ENCODE measurements around the gene SEMA5A.

GRCh38 chr5:9307150-9307549 is 238.7 kb downstream of the SEMA5A start:
- no peak for TF ChIP-seq POLR2A (IDR thresholded peaks at IDR 0.05; ENCODE audit: low read length)
- no peak for TF ChIP-seq GATA1 (IDR thresholded peaks at IDR 0.05; ENCODE audit: low read depth, low read length)

Data from erythroblast (primary cell).